ENCODE results near the gene ARHGDIB.

Gene ARHGDIB

GRCh38 chr12:14892726-14893505, 68.5 kb downstream of the ARHGDIB start:
- no peak for DNase-seq

All from activated CD4-positive, alpha-beta T cell treated with anti-CD3 and anti-CD28 coated beads, Interleukin-10, Interleukin-2, amounts not matched to agents 100 ng/mL and 50 ng/mL, durations not matched to agents 16 hours and 8 hours (primary cell).